Endothelial cell of umbilical vein (primary cell): Measurements from ENCODE around the gene PPP5C. TPM values are rescaled to one million over a fixed set of nuclear protein-coding genes. Genes with fewer than 3 reads are reported as not detected.

Source experiments
- BruUV-seq: library from RNA; stranded (reverse); fragments of 400-500 nt; replicated peaks from 2 replicates; lab custom pipeline; 2021; lab: Mats Ljungman, UMichigan
- CTCF ChIA-PET: fragments of 300-600, 350-600 bp; sonication (Branson Sonifier 250); formaldehyde crosslinking; loops from one replicate; lab custom pipeline; 2021; ENCODE audit warnings: antibody characterized with exemption, inconsistent platforms; lab: Charles Lee
- POLR2A ChIA-PET: fragments of 300-600, 350-600 bp; sonication (Branson Sonifier 250); formaldehyde crosslinking; loops from one replicate; lab custom pipeline; 2021; ENCODE audit warnings: antibody characterized with exemption, inconsistent platforms; lab: Charles Lee
- DNase-seq: peaks from one replicate; pipeline ENCODE4 v3.0.0-alpha.2; 2011; ENCODE audit warnings: low read depth, low spot score
- FAIRE-seq: peaks from 2 replicates; lab custom pipeline; 2011; peaks lifted over from hg19 to GRCh38; lab: Jason Lieb, UNC
- H2AFZ ChIP-seq: 2 replicates; pipeline ENCODE4 v1.6.0; 2012; ENCODE audit warnings: low read depth, low read length, control low read depth, inconsistent platforms
- H3K27ac ChIP-seq: 2 replicates; pipeline ENCODE4 v1.5.1; 2011; ENCODE audit warnings: low read depth, mild to moderate bottlenecking, control low read depth, low read length, moderate library complexity; ENCODE audit not compliant: insufficient read depth
- H3K27me3 ChIP-seq, 2 experiments: 2 replicates each; pipeline versions ENCODE4 v1.6.0 to v1.6.1; 2011; ENCODE audit warnings: low read length in 2 of 2, mixed read lengths in 1 of 2; ENCODE audit not compliant: control insufficient read depth in 2 of 2, insufficient read depth in 2 of 2
- H3K36me3 ChIP-seq, 2 experiments: 2 replicates in 1 of 2; 3 replicates in 1 of 2; pipeline ENCODE4 v1.5.1; 2011; ENCODE audit warnings: low read length in 2 of 2, mild to moderate bottlenecking in 1 of 2, moderate library complexity in 1 of 2; ENCODE audit not compliant: control insufficient read depth in 2 of 2, insufficient read depth in 2 of 2; ENCODE audit errors: extremely low read depth in 1 of 2
- H3K4me1 ChIP-seq: 3 replicates; pipeline ENCODE4 v1.5.1; 2011; ENCODE audit warnings: mild to moderate bottlenecking, low read length; ENCODE audit not compliant: control insufficient read depth, insufficient read depth; ENCODE audit errors: extremely low read depth
- H3K4me2 ChIP-seq: 2 replicates; pipeline ENCODE4 v1.6.1; 2011; ENCODE audit warnings: low read length, control low read depth, mixed read lengths; ENCODE audit not compliant: insufficient read depth
- H3K4me3 ChIP-seq, 3 experiments: fragments of 200-600 bp in 1 of 3; sonication (generic), shearing (Covaris generic) in 1 of 3; replicated peaks in 1 of 3; 2 replicates each; pipeline ENCODE4 v1.5.1; 2011 to 2016; ENCODE audit warnings: control low read depth in 3 of 3, low read length in 3 of 3, mild to moderate bottlenecking in 2 of 3, inconsistent platforms in 1 of 3, low read depth in 1 of 3, moderate library complexity in 1 of 3; ENCODE audit not compliant: insufficient read depth in 1 of 3
- H3K79me2 ChIP-seq: 2 replicates; pipeline ENCODE4 v1.6.0; 2012; ENCODE audit warnings: low read length, inconsistent platforms; ENCODE audit not compliant: control insufficient read depth, insufficient read depth
- H3K9ac ChIP-seq: replicated peaks from 2 replicates; pipeline ENCODE3; 2011; ENCODE audit warnings: low read length, control low read depth; ENCODE audit not compliant: insufficient read depth; ENCODE audit errors: extremely low read depth
- H3K9me1 ChIP-seq: replicated peaks from 3 replicates; pipeline ENCODE4 v1.6.0; 2011; ENCODE audit warnings: mild to moderate bottlenecking, low read length; ENCODE audit not compliant: control insufficient read depth, insufficient read depth; ENCODE audit errors: extremely low read depth
- H3K9me3 ChIP-seq: replicated peaks from 2 replicates; pipeline ENCODE4 v1.5.1; 2012; ENCODE audit warnings: low read length, inconsistent platforms; ENCODE audit not compliant: control insufficient read depth, insufficient read depth
- H4K20me1 ChIP-seq: replicated peaks from 2 replicates; pipeline ENCODE3; 2011; ENCODE audit warnings: mild to moderate bottlenecking, low read length; ENCODE audit not compliant: control insufficient read depth, insufficient read depth; ENCODE audit errors: extremely low read depth
- EZH2 ChIP-seq: IDR thresholded peaks from 2 replicates; pipeline ENCODE4 v1.6.1; 2012; ENCODE audit warnings: borderline replicate concordance, low read depth, mild to moderate bottlenecking, moderate library complexity, low read length, inconsistent platforms; ENCODE audit not compliant: severe bottlenecking
- GATA2 ChIP-seq: IDR thresholded peaks from 2 replicates; pipeline ENCODE4 v1.7.0; 2011; ENCODE audit warnings: low read depth, mild to moderate bottlenecking, moderate library complexity, mixed read lengths, low read length; ENCODE audit not compliant: insufficient read length, insufficient read depth
- JUN ChIP-seq: IDR thresholded peaks from 2 replicates; pipeline ENCODE4 v1.6.1; 2011; ENCODE audit warnings: borderline replicate concordance, low read depth; ENCODE audit not compliant: insufficient read length, insufficient read depth
- MYC ChIP-seq: IDR thresholded peaks from one replicate; pipeline ENCODE4 v1.6.1; 2011; ENCODE audit warnings: mild to moderate bottlenecking, low read depth, low read length
- POLR2AphosphoS5 ChIP-seq: IDR thresholded peaks from 2 replicates; pipeline ENCODE4 v1.6.1; 2012; ENCODE audit warnings: low read depth, mild to moderate bottlenecking, control low read depth, low read length, moderate library complexity; ENCODE audit not compliant: insufficient read depth
- dilution Hi-C: fragments of 300-500 bp; cut with MboI; formaldehyde crosslinking; loops from one replicate; pipeline ENCODE4 v1.15.0; 2019; ENCODE audit warnings: low sequenced_read_pairs; ENCODE audit not compliant: extremely low pct_ligation_motif_present
- intact Hi-C: fragments of 100-400 bp; cut with micrococcal nuclease; formaldehyde crosslinking; loops from one replicate; pipeline ENCODE4 v1.10.0; 2022
- polyA plus RNA-seq, 4 experiments: library from polyadenylated mRNA; depleted of rRNA in 3 of 4; stranded (reverse) in 3 of 4; unstranded in 1 of 4; fragments of >200 nt; gene quantifications; 2 replicates each; pipeline versions ENCODE4 v1.2.1 to v1.2.3, GENCODE V29; 2011 to 2012; ENCODE audit warnings: missing spikeins in 1 of 4
- total RNA-seq: library from RNA; stranded (reverse); gene quantifications from 2 replicates; pipeline ENCODE4 v1.2.3, GENCODE V29; 2021

The PPP5C gene
- total and polyA plus RNA-seq, 2 donors (not counting 3 experiments of a cell fraction or from before 2014, with no cell fraction given) = 114 to 172 TPM

DNA sequence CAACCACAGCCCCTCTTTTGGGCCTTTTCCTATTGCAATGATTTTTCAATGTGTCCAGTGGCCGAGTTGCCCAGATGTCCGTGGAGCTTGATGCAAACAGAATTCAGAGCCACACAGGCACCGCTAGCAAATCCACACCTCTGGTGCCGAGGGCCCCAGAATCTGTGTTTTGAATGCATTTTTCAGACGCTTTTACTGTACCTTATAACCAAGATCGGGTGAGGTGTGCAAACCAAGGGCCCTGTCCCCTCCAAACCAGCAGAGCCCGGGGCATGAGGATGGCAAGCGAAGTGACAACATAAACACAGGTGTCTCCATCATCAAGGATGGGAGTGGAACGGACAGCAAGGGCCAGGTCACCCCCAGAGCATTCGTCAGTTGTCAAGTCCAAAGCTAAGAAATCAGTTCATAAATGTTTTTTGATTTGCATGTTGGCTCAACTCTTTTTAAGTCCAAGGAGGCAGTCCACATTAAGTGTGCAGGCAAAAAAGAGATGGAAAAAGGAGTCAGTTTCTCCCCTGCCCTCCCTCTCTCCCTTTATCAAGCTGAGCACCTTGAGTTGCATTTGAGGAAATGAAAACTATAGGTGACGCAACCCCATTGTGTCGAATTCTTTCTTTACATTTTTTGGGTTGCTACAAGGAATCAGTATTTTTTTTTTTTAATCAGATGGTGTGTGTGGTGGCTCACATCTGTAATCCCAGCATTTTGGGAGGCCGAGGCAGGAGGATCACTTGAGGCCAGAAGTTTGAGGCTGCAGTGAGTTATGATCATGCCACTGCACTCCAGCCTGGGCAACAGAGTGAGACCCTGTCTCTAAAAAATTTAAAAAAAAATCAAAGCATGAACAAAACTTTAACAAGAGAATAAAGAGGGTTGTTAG lies 63.6 kb downstream of the PPP5C start:
- Histone ChIP-seq H3K27me3 (peaks cover 33 to 52% of the 10 kb centered on the region in 2 experiments), H3K4me2 (no peak overlapping the region), H3K79me2 (no peaks in the 10 kb centered on the region), H2AFZ (no peak overlapping the region), H3K4me3 (no peak overlapping the region), H4K20me1 (no peaks in the 10 kb centered on the region), H3K4me1 (no peaks in the 10 kb centered on the region), H3K9me3 (no peaks in the 10 kb centered on the region), H3K9ac (no peak overlapping the region), H3K9me1 (no peaks in the 10 kb centered on the region), H3K27ac (no peak overlapping the region), H3K36me3 (no peaks in the 10 kb centered on the region)
- no peak for DNase-seq
- TF ChIP-seq JUN = no peak
- TF ChIP-seq POLR2AphosphoS5 = no peak
- TF ChIP-seq MYC = no peak
- TF ChIP-seq EZH2 = no peak
- no peak for TF ChIP-seq GATA2
- ChIA-PET CTCF (interaction anchor here (0.9 kb wide), 1 partner anchor 11 kb away, joined by 3 read pairs; no protein-coding TSS in a partner anchor), POLR2A (no interaction called here)
- no TSS peak for BruUV-seq
- intact Hi-C loops (no loop called here), dilution Hi-C loops (no loop called here)
- no peak for FAIRE-seq
